KMS-11 (cell line): Measurements from ENCODE around the gene MRPL46.

Experiments
- H2AFZ ChIP-seq: fragments of 200-600 bp; sonication (generic); 2 replicates; pipeline ENCODE4 v1.6.1; 2016; ENCODE audit warnings: antibody characterized with exemption, mixed run types, low read depth
- H3K27ac ChIP-seq: fragments of 200-600 bp; sonication (generic); 2 replicates; pipeline ENCODE4 v1.6.1; 2016; ENCODE audit warnings: mild to moderate bottlenecking, mixed run types
- H3K27me3 ChIP-seq: fragments of 200-600 bp; sonication (generic); 2 replicates; pipeline ENCODE4 v1.6.1; 2017; ENCODE audit warnings: mild to moderate bottlenecking, low read depth, mixed run types, moderate library complexity; ENCODE audit not compliant: insufficient read depth
- H3K36me3 ChIP-seq: fragments of 200-600 bp; sonication (generic); 2 replicates; pipeline ENCODE4 v1.6.1; 2017; ENCODE audit warnings: mild to moderate bottlenecking, mixed run types; ENCODE audit not compliant: insufficient read depth
- H3K4me1 ChIP-seq: fragments of 200-600 bp; sonication (generic); 2 replicates; pipeline ENCODE4 v1.6.1; 2016; ENCODE audit warnings: mild to moderate bottlenecking, low read depth, mixed run types; ENCODE audit not compliant: poor library complexity, severe bottlenecking
- H3K4me2 ChIP-seq: fragments of 200-600 bp; sonication (generic); 2 replicates; pipeline ENCODE4 v1.7.0; 2016; ENCODE audit warnings: mild to moderate bottlenecking, mixed run types
- H3K4me3 ChIP-seq: fragments of 200-600 bp; sonication (generic); IDR thresholded peaks from 2 replicates; pipeline ENCODE4 v1.6.1; 2017; ENCODE audit warnings: low read depth, low read length, mixed read lengths; ENCODE audit not compliant: insufficient read depth
- H3K79me2 ChIP-seq: fragments of 200-600 bp; sonication (generic); 2 replicates; pipeline ENCODE4 v1.6.1; 2016; ENCODE audit warnings: low read depth, mixed run types; ENCODE audit not compliant: insufficient read depth
- H3K9ac ChIP-seq: fragments of 200-600 bp; sonication (generic); 2 replicates; pipeline ENCODE4 v1.6.1; 2016; ENCODE audit warnings: mild to moderate bottlenecking, mixed run types
- H4K20me1 ChIP-seq: fragments of 200-600 bp; sonication (generic); 2 replicates; pipeline ENCODE4 v1.6.1; 2016; ENCODE audit warnings: mild to moderate bottlenecking, mixed run types; ENCODE audit not compliant: insufficient read depth
- TF ChIP-seq, protein P1 (sequence below): fragments of 200-600 bp; sonication (generic); conservative IDR thresholded peaks from 2 replicates; pipeline ENCODE4 v1.6.1; 2017; ENCODE audit warnings: low read depth, mild to moderate bottlenecking, antibody characterized with exemption, low read length, moderate library complexity, mixed read lengths

The MRPL46 gene

GRCh38 chr15:88511161-88511560, 44.0 kb upstream of the MRPL46 start:
- no peak overlapping the region for H3K27ac ChIP-seq
- H3K4me3 ChIP-seq, result no peak overlapping the region
- H3K79me2 ChIP-seq, result no peaks in the 10 kb centered on the region
- H2AFZ ChIP-seq, result no peak overlapping the region
- H3K4me1 ChIP-seq, result peaks cover 12% of the 10 kb centered on the region
- no peaks in the 10 kb centered on the region for H3K27me3 ChIP-seq
- TF ChIP-seq, protein P1, sequence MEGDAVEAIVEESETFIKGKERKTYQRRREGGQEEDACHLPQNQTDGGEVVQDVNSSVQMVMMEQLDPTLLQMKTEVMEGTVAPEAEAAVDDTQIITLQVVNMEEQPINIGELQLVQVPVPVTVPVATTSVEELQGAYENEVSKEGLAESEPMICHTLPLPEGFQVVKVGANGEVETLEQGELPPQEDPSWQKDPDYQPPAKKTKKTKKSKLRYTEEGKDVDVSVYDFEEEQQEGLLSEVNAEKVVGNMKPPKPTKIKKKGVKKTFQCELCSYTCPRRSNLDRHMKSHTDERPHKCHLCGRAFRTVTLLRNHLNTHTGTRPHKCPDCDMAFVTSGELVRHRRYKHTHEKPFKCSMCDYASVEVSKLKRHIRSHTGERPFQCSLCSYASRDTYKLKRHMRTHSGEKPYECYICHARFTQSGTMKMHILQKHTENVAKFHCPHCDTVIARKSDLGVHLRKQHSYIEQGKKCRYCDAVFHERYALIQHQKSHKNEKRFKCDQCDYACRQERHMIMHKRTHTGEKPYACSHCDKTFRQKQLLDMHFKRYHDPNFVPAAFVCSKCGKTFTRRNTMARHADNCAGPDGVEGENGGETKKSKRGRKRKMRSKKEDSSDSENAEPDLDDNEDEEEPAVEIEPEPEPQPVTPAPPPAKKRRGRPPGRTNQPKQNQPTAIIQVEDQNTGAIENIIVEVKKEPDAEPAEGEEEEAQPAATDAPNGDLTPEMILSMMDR, result no peak
- no peaks in the 10 kb centered on the region for H3K36me3 ChIP-seq
- H3K4me2 ChIP-seq, result no peak overlapping the region
- no peak overlapping the region for H3K9ac ChIP-seq
- H4K20me1 ChIP-seq, result no peaks in the 10 kb centered on the region

GRCh38 chr15:88509964-88510363, 42.8 kb upstream of the MRPL46 start:
- Histone ChIP-seq H3K27ac (no peak overlapping the region), H3K79me2 (no peaks in the 10 kb centered on the region), H3K4me3 (no peak overlapping the region), H3K36me3 (no peaks in the 10 kb centered on the region), H3K9ac (no peak overlapping the region), H4K20me1 (no peaks in the 10 kb centered on the region), H3K4me1 (peaks cover 12% of the 10 kb centered on the region), H3K4me2 (no peak overlapping the region; the same call in 1 of the 2 replicates), H3K27me3 (no peaks in the 10 kb centered on the region), H2AFZ (no peak overlapping the region)
- TF ChIP-seq, protein P1, result no peak

- Histone ChIP-seq H3K9ac (no peak overlapping the region), H3K36me3 (no peaks in the 10 kb centered on the region), H2AFZ (no peak overlapping the region), H3K79me2 (no peaks in the 10 kb centered on the region), H3K4me3 (no peak overlapping the region), H4K20me1 (no peaks in the 10 kb centered on the region), H3K27me3 (no peaks in the 10 kb centered on the region), H3K4me1 (peaks cover 12% of the 10 kb centered on the region), H3K27ac (no peak overlapping the region), H3K4me2 (peak overlapping the region; percentile 33; the same call in 1 of the 2 replicates)
- TF ChIP-seq, protein P1, result no peak
These were observed 42.1 kb upstream of the MRPL46 start for GRCh38 chr15:88509321-88509720.

- Histone ChIP-seq H3K79me2 (no peaks in the 10 kb centered on the region), H3K4me3 (no peak overlapping the region), H3K4me2 (no peak overlapping the region), H3K36me3 (no peaks in the 10 kb centered on the region), H4K20me1 (no peaks in the 10 kb centered on the region), H3K27ac (no peak overlapping the region), H2AFZ (no peak overlapping the region), H3K4me1 (peaks cover 12% of the 10 kb centered on the region), H3K9ac (no peak overlapping the region), H3K27me3 (no peaks in the 10 kb centered on the region)
- TF ChIP-seq, protein P1, result no peak
These were observed 39.4 kb upstream of the MRPL46 start for GRCh38 chr15:88506628-88507027.
